Measurements from ENCODE around the gene THSD4. TPM values are rescaled to one million over a fixed set of nuclear protein-coding genes. Genes with fewer than 3 reads are reported as not detected.

THSD4 gene
- total RNA-seq, 1 experiment from 2014 or later: 29.3 TPM

- POLR2A ChIA-PET (ENCODE audit: unreplicated experiment): no interaction called here
- no peak overlapping the region for H3K4me2 ChIP-seq
- DNase-seq: no peak
- CTCF ChIA-PET: no interaction called here
- H3K27me3 ChIP-seq (ENCODE audit: insufficient read depth, low read depth): no peaks in the 10 kb centered on the region
- BruUV-seq (replicated peaks): no TSS peak
- no peaks in the 10 kb centered on the region for H4K20me1 ChIP-seq (ENCODE audit: insufficient read depth)
- H3K27ac ChIP-seq: no peak overlapping the region
- no peaks in the 10 kb centered on the region for H3K9me2 ChIP-seq (ENCODE audit: insufficient read depth)
- no peak overlapping the region for H2AFZ ChIP-seq
- H3K79me2 ChIP-seq (ENCODE audit: low read depth): peaks cover 50% of the 10 kb centered on the region
- H3K4me3 ChIP-seq: no peak overlapping the region
- no peaks in the 10 kb centered on the region for H3K9me3 ChIP-seq (ENCODE audit: insufficient read depth, low read depth)
- no peaks in the 10 kb centered on the region for H3K36me3 ChIP-seq (ENCODE audit: low read depth)
- intact Hi-C loops (cut with micrococcal nuclease; ENCODE audit: unreplicated experiment): no loop called here
- H3K4me1 ChIP-seq (replicated peaks; ENCODE audit: insufficient read depth): peaks cover 47% of the 10 kb centered on the region
- H3F3A ChIP-seq (ENCODE audit: insufficient read depth, low read depth): peaks cover 6% of the 10 kb centered on the region; the same call in 1 of the 2 replicates
- no peak for TF ChIP-seq CTCF (conservative IDR thresholded peaks at IDR 0.05)
- TF ChIP-seq EZH2 (IDR thresholded peaks at IDR 0.05; ENCODE audit: low read depth): no peak
These were observed 18.6 kb downstream of the THSD4 start for GRCh38 chr15:71133747-71134472.

GRCh38 chr15:71136159-71136783 is 21.0 kb downstream of the THSD4 start:
- 0 out of 2 replicates have a peak, but pooled peaks cover 3% of the 10 kb centered on the region for H3F3A ChIP-seq (ENCODE audit: insufficient read depth, low read depth)
- TF ChIP-seq CTCF (conservative IDR thresholded peaks at IDR 0.05): no peak
- TF ChIP-seq EZH2 (IDR thresholded peaks at IDR 0.05; ENCODE audit: low read depth): no peak
- no peak overlapping the region for H2AFZ ChIP-seq
- H3K4me1 ChIP-seq (replicated peaks; ENCODE audit: insufficient read depth): peaks cover 29% of the 10 kb centered on the region
- peaks cover 46% of the 10 kb centered on the region for H3K79me2 ChIP-seq (ENCODE audit: low read depth)
- no peaks in the 10 kb centered on the region for H3K9me3 ChIP-seq (ENCODE audit: insufficient read depth, low read depth)
- intact Hi-C loops (cut with micrococcal nuclease; ENCODE audit: unreplicated experiment): no loop called here
- H3K27ac ChIP-seq: no peak overlapping the region
- H3K36me3 ChIP-seq (ENCODE audit: low read depth): no peaks in the 10 kb centered on the region
- DNase-seq: peak; percentile 56 to 75
- ChIA-PET CTCF (no interaction called here), POLR2A (ENCODE audit: unreplicated experiment) (interaction anchor here (0.7 kb wide), 1 partner anchor 116 kb away, joined by 3 read pairs; no protein-coding TSS in a partner anchor)
- BruUV-seq (replicated peaks): TSS peak; percentile 47
- 0 out of 2 replicates have a peak overlapping the region, but pooled peaks have one; percentile 10 for H3K4me2 ChIP-seq
- H4K20me1 ChIP-seq (ENCODE audit: insufficient read depth): no peaks in the 10 kb centered on the region
- H3K4me3 ChIP-seq: no peak overlapping the region
- no peaks in the 10 kb centered on the region for H3K9me2 ChIP-seq (ENCODE audit: insufficient read depth)
- H3K27me3 ChIP-seq (ENCODE audit: insufficient read depth, low read depth): no peaks in the 10 kb centered on the region

GRCh38 chr15:71136793-71137518 is 21.7 kb downstream of the THSD4 start:
- peaks cover 22% of the 10 kb centered on the region for H3K4me1 ChIP-seq (replicated peaks; ENCODE audit: insufficient read depth)
- DNase-seq: no peak
- H3K9me3 ChIP-seq (ENCODE audit: insufficient read depth, low read depth): no peaks in the 10 kb centered on the region
- no peaks in the 10 kb centered on the region for H3K36me3 ChIP-seq (ENCODE audit: low read depth)
- H3K4me3 ChIP-seq: no peak overlapping the region
- CTCF ChIA-PET: no interaction called here
- H4K20me1 ChIP-seq (ENCODE audit: insufficient read depth): no peaks in the 10 kb centered on the region
- no peak overlapping the region for H2AFZ ChIP-seq
- H3K79me2 ChIP-seq (ENCODE audit: low read depth): peaks cover 42% of the 10 kb centered on the region
- H3K27ac ChIP-seq: no peak overlapping the region
- POLR2A ChIA-PET (ENCODE audit: unreplicated experiment): no interaction called here
- intact Hi-C loops (cut with micrococcal nuclease; ENCODE audit: unreplicated experiment): no loop called here
- H3K4me2 ChIP-seq: 0 out of 2 replicates have a peak overlapping the region, but pooled peaks have one; percentile 10
- no peaks in the 10 kb centered on the region for H3K27me3 ChIP-seq (ENCODE audit: insufficient read depth, low read depth)
- no peaks in the 10 kb centered on the region for H3K9me2 ChIP-seq (ENCODE audit: insufficient read depth)
- H3F3A ChIP-seq (ENCODE audit: insufficient read depth, low read depth): no peaks in the 10 kb centered on the region
- BruUV-seq (replicated peaks): TSS peak; percentile 28
- TF ChIP-seq CTCF (conservative IDR thresholded peaks at IDR 0.05) (no peak), EZH2 (IDR thresholded peaks at IDR 0.05; ENCODE audit: low read depth) (no peak)
